HG02981 (cell line): ENCODE data around the gene CTAGE8.
"Not testable (repeated sequence)": the region's sequence is repeated elsewhere in the genome, so short reads cannot be mapped to it uniquely, and the experiment has no call there.

Experiments used
- ATAC-seq: cut with Tn5 transposase; IDR thresholded peaks from one replicate; pipeline ENCODE4 v1.9.1; 2021; ENCODE audit warnings: mild to moderate bottlenecking, moderate library complexity; ENCODE audit not compliant: unreplicated experiment

CTAGE8 gene

GRCh38 chr7:144259067-144259466 lies 10.0 kb downstream of the CTAGE8 start:
- ATAC-seq = not testable (repeated sequence)

GRCh38 chr7:144256112-144256511 lies 13.0 kb downstream of the CTAGE8 start:
- ATAC-seq = no peak

DNA sequence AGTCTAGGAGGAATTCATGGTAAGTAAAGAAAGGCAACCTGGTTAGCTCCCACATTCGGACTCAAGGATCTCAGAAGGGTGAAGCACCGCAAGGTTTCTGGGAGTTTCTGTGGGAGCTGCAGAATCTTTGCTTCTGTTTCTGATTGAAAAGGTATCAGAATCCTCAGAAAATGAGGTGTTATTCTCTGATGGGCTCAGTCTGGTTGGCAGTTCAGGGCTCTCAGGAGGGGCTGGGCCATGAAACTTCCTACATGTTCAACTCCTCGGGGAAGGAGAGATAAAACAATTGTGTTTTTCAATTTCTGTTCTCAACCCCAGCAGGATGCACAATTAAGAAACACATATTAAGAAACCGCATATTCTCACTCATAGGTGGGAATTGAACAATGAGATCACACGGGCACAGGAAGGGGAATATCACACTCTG lies 13.6 kb downstream of the CTAGE8 start:
- no peak for ATAC-seq

DNA sequence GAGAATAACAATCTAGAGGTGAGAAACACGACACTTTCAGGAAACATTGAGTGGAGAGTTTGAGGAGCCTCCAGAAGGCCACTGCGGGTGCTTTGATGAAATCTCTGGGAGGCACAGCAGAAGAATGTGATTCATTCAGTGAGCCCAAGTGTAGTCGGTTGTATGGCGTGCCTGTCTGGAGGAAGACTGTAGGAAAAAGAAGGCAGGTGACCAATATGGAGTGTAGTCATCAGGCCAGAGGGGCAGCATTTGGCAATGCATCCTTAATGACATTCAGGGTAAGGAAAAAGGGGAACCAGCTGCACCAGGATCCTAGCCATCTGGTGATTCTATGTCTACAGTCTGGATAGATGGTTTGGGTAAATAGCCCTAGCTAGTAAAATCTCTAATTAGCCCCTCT lies 16.8 kb downstream of the CTAGE8 start:
- ATAC-seq = not testable (repeated sequence)

- ATAC-seq = not testable (repeated sequence)
These were observed 21.3 kb downstream of the CTAGE8 start for GRCh38 chr7:144247674-144248330.

DNA sequence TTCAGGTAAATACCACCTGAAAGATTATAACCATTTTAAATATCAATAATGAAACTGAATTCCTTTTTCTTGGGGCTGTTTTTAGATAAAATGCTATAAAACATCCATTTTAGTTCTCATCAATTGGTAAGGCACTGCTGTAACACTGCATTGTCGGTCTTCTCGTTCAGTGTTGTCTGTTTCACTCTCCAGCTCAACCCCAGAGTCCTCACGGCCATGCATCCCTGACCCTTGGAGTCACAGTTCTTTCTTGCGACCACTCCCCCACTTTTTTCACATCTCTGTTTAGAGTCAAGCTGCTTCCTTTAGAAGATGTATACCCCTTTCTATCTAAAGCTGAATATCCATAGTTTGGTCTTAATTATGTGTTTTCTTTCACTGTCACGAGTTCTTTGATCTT lies 22.1 kb downstream of the CTAGE8 start:
- ATAC-seq = not testable (repeated sequence)

GRCh38 chr7:144245372-144245771 lies 23.7 kb downstream of the CTAGE8 start:
- not testable (repeated sequence) for ATAC-seq

DNA sequence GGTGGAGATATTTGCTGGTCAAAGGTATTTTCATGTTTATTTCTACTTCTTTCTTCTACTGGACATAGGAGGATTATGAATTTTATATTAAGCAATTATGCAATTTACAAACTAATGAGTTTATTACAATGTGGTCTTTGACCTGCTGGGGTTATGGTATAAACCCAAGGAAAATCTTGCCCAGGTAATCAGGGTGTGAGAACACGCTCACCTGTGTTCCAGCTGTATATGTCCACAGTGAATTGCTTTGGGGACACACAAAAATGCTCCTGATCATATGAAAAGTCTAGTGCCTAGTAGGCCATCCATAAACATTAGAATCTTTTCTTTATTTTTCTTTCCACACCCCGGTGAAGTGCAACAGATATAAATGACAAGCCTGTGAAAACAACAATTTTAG lies 29.7 kb downstream of the CTAGE8 start, which contains the start of gene OR2A42:
OR2A42 (minus strand) TSS at position 241 of the 400 bp plus-strand sequence. CDS start 6,762 bp downstream, outside the sequence.
- not testable (repeated sequence) for ATAC-seq

- ATAC-seq = not testable (repeated sequence)
These were observed 30.5 kb downstream of the CTAGE8 start for GRCh38 chr7:144238530-144239082.

DNA sequence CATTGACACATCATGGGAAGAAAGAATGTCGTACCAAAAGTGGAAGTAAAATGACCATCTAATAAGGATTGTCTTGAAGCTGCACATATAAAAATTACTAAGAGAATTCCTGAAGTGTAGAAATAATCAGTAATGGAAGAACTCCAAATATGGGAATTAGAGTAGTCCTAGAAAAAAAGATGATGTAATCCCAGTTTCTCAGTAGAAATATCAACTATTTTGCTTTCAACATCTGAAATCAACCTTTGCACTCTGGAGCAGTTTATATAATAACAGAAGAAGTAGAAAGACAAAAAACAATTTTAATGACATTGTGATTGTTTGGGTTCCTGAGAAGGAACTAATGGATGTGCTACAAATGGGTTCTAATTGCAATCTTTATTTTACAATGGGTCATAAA lies 36.0 kb downstream of the CTAGE8 start:
- not testable (repeated sequence) for ATAC-seq

- ATAC-seq = not testable (repeated sequence)
These were observed 38.1 kb downstream of the CTAGE8 start for GRCh38 chr7:144231027-144231426.

GRCh38 chr7:144228810-144229209 lies 40.3 kb downstream of the CTAGE8 start:
- ATAC-seq = not testable (repeated sequence)

DNA sequence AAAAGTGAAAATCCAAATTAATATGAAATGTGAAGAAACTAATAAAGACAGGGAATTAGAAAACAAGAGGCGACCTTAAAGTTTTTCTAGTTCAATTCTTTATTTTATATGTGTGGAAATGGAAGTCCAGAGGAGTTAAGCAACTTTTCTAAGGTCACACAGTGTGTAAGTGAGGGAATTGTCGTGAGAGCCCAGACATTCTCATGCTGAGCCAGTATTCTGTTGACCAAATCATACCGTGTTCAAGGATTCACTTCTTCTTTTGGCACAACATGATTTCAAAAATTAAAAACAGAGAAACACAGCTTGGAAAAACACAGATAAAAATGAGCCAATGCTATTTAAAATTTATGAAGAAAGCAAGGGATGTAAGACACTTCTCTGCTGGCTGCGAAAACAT lies 42.2 kb downstream of the CTAGE8 start:
- not testable (repeated sequence) for ATAC-seq

DNA sequence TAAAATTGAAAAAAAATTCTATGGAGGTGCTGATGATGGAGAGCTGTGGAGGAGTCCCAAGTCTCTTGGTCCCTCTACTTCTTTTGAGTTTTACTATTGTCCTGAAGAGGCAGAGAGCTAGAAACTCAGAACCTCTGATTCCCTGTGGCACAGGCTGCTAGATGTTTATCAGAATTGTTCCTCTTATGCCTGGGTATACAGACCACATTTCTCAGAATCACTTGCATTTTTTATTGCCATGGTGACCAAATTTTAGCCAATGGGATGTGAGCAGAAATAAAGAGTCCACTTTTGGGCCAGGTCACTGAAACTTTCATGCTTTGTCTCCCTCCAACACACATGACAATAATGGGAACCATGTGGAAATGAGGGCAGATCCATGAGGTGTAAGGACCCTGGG lies 45.4 kb downstream of the CTAGE8 start:
- not testable (repeated sequence) for ATAC-seq

GRCh38 chr7:144220531-144220930 lies 48.6 kb downstream of the CTAGE8 start:
- not testable (repeated sequence) for ATAC-seq

DNA sequence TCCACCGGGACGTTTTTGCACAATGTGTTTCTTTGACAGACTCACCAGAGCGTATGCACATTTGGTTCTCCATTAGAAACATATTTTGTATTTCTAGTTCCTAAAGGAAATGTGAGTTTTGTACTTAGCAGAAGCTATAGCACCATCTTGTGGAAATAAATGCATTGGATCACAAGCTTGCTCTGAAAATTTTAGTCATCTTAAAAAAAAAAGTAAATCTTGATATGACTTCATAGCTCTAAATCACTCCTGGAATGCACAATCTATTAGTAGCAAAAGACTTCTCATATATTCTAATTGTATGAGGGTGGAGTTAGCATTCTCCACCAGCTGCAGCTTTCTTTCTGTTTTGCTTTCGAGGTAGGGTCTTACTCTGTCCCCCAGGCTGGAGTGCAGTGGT lies 49.9 kb downstream of the CTAGE8 start:
- not testable (repeated sequence) for ATAC-seq

DNA sequence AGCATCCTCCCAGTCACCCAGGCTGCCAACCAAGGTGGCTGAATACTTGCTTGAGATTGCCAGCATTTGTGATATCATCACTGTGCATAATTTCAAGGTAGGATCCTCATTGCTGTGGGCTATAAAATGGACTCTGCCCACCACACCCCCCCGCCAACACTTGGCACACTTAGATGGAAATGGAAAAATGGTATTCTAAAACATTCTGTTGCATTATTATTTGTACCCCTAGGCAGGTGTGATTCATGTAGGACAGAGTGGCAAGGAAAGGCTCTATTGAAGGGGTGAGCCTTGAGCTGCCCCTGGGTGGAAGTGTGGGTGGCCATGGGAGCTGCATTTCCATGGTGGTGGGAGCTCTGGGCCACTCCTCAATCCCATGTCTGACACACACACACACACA lies 50.5 kb downstream of the CTAGE8 start:
- ATAC-seq = not testable (repeated sequence)

DNA sequence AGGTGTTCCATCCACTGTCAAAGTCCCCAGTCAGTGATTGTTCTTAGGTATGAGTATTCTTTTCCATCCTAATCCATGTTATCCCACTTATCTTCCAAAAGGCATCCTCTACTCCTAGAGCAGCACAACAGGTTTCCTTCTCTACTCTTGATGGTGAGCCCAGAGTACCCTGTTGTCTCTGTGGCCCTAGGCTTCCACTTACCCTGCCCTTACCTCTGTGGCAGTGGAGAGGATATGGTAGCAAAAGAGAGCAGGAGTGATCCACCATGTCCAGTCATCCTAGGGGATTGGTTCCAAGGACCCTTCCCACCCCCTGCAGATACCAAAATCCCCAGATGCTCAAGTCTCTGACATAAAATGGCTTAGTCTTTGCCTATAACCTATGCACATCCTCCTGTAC lies 51.9 kb downstream of the CTAGE8 start:
- ATAC-seq = not testable (repeated sequence)
